GM18907 (cell line): ENCODE data around the gene SNRNP35.
"Not testable (repeated sequence)": the region's sequence is repeated elsewhere in the genome, so short reads cannot be mapped to it uniquely, and the experiment has no call there.

Source experiments
- ATAC-seq: cut with Tn5 transposase; IDR thresholded peaks from one replicate; pipeline ENCODE4 v1.9.1; 2021; ENCODE audit warnings: mild to moderate bottlenecking, moderate library complexity; ENCODE audit not compliant: unreplicated experiment

SNRNP35 gene, protein sequence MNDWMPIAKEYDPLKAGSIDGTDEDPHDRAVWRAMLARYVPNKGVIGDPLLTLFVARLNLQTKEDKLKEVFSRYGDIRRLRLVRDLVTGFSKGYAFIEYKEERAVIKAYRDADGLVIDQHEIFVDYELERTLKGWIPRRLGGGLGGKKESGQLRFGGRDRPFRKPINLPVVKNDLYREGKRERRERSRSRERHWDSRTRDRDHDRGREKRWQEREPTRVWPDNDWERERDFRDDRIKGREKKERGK

DNA sequence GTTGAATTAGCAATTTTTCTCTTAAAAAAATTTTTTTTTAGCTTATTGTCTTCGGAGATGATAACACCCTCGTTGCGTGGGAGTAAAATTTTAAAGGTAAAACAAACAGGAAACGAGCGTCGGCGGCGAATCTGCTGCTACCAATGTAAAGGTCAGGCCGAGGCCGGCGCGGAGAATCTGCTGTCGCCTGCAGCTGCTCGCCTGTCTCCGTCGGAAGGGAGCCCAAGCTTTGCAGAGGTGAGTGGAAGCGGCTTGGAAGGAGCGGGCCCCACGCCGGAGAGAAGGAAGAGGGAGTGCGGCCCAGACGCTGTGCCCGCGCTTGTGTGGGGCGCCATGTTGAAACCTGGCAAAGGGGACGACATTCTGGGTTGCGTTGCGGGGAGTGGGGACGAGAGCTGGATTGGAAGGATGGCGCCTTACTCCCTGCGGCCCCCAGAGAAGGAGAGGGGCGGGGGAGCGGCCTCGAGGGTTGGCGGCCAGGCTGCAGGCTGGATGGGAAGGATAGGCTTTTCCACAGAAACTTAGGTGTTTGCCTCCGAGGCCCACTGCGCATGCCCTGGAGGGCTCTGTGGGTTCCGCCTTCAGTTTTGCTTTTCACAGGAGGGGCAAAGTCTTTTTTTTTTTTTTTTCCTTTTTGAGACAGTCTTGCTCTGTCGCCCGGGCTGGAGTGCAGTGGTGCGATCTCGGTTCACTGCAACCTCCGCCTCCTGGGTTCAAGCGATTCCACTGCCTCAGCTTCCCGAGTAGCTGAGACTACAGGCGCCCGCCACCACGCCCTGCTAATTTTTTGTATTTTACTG, at the start of gene SNRNP35:
Gene SNRNP35, plus strand, starts transcription at position 160 of the 800 bp plus-strand sequence. CDS start 7,402 bp downstream, outside the sequence.
- ATAC-seq: peak; percentile 65

DNA sequence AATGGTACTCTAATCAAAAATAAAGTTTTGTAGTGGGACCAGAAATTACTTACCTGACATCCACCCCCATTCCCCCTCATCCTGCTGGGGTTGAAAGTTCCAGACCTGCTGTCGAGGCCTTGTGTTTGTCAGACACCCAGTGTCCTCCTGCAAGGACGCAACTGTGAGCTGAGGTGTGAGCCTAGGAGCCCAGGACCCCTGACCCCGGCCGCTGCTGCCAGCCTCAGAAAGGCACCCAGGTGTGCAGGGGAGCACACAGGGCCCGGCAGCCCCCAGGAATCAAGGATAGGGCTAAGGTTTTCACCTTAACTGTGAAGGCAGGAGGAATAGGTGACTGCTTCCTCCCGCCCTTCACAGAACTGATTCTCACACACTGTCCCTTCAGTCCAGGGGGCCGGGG, 49.3 kb upstream of the SNRNP35 start:
- ATAC-seq: not testable (repeated sequence)

DNA sequence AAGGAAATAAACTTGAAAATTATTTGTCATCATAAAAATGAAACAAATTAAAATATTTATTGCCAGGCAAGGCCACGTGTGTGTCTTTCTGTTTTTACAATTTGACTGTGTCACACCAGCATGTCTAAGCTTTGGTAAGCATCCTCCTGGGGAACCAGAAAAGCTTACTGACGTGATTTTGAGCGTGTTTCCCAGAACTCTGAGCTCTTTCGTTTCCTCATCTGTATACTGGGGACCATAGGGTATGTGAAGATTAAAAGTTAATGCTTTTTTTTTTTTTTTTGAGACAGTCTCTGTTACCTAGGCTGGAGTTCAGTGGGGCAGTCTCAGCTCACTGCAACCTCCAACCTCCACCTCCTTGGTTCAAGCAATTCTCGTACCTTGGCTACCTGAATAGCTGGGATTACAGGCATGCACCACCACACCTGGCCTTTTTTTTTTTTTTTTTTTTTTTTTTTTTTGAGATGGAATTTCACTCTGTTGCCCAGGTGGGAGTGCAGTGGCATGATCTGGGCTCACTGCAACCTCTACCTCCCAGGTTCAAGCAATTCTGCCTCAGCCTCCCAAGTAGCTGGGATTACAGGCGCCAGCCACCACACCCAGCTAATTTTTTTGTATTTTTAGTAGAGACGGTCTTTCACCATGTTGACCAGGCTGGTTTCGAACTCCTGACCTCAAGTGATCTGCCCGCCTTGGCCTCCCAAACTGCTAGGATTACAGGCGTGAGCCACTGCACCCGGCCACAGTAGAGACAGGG, 48.5 kb upstream of the SNRNP35 start:
- not testable (repeated sequence) for ATAC-seq

DNA sequence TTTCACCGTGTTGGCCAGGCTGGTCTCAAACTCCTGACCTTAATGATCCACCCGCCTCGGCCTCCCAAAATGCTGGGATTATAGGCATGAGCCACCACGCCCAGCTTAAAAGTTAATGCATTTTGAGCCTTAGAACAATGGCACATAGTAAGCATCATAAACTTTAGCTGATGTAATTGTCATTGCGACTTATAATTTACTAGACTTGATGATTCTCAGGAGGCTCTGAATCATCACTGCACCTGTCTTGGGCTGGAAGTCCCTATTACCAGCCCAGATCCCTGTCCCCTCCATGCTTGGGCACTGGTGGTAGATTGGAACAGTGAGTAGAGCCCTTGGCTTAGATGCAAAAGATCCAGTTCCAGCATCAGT, 47.9 kb upstream of the SNRNP35 start:
- ATAC-seq: no peak

DNA sequence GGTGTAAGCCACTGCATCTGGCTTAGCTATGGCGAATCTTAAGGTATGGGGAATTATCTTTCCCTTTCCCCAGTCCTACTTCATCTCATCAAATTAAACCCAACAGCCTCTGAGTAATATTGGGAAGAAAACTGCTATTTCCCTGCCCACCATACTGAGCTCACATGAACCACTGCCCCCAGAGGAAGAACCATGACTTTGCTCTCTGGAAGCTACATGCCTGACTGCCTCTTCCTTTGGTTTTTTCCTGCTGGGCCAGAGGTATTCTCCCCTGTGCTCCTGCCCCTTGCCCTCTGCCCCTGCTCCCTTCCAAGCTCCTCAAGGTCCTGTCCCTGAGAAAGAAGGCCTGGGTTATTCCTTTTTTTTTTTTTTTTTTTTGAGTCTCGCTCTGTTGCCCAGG, 36.6 kb upstream of the SNRNP35 start:
- no peak for ATAC-seq

DNA sequence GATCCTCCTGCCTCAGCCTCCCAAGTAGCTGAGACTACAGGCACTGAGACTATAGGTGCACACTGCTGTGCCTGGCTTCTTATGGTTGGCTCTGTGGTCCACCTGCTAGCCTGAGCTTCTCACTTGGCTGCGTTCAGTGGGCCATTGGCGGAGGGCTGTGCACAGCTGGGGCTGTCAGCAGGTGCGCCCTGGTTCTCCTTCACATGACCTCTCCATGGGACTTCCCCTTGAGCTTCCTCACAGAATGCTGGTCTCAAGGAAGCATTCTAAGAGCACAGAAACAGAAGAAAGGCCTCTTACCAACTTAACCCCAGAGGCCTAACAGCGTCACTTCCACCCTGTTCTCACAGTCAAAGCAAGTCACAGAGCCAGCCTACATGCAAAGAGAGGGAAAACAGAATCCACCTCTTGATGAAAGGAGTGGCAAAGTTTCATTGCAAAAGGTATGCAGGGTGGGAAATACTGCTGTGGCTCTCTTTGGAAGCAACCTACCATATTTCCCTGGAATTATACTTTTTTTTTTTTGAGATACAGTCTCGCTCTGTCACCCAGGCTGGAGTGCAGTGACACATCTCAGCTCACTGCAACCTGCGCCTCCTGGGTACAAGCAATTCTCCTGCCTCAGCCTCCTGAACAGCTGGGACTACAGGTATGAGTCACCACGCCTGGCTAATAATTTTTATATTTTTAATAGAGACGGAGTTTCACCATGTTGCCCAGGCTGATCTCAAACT, 30.7 kb upstream of the SNRNP35 start:
- peak; percentile 90 for ATAC-seq

DNA sequence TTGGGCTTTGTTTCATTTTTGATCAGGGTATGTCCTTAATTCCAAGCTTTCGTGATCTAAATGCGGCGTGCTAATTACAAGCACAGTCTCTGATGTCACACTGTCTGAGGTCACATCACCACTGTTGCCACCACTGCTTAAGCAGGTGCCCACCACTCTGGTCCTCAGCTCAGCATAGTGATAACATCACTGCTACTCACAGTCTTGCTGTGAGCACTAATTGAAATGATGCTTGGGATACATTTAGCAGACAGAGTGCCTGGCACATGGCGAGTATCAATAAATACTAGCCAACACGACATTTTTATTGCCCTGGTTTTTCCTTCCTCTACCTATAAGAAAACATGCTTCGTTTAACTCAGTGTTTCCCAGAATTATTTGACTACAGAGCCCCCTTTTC, 29.3 kb upstream of the SNRNP35 start:
- no peak for ATAC-seq

DNA sequence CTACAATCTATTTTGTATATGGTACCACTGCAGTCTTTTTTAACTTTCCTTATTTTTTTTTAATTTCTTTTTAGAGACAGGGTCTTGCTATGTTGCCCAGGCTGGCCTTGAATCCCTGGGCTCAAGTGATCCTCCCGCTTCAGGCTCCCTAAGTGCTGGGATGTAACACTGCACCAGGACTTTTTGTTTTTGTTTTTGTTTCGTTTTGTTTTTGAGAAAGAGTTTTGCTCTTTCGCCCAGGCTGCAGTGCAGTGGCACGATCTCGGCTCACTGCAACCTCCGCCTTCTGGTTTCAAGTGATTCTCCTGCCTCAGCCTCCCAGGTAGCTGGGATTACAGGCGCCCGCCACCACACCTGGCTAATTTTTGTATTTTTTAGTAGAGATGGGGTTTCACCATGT, 28.8 kb upstream of the SNRNP35 start:
- ATAC-seq: not testable (repeated sequence)

DNA sequence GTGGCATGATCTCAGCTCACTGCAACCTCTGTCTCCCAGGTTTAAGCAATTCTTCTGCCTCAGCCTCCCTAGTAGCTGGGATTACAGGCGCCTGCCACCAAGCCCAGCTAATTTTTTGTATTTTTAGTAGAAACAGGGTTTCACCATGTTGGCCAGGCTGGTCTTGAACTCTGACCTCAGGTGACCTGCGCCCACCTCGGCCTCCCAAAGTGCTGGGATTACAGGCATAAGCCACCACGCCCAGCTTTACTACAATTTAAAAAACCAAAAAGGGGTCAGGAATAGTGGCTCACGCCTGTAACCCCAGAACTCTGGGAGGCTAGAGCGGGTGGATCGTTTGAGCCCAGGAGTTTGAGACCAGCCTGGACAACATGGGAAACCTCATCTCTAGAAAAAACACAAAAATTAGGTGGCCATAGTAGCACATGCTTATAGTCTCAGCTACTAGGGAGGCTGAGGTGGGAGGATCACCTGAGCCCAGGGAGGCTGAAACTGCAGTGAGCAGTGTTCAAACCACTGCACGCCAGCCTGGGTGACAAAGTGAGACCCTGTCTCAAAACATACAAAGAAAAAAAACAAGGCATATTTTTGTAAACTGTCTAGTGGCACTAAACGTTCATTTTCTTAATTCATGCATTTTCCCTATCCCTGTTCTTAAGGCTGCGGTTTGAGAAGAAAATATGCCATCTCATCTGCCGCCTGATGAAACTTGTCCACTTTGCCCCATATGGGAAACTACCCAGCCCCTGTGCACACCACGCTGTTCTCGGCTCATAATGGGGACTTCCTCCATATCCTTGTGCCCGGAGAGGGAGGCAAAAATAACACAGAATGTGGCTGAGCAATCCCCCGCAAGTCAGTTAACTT, 25.8 kb upstream of the SNRNP35 start:
- not testable (repeated sequence) for ATAC-seq

DNA sequence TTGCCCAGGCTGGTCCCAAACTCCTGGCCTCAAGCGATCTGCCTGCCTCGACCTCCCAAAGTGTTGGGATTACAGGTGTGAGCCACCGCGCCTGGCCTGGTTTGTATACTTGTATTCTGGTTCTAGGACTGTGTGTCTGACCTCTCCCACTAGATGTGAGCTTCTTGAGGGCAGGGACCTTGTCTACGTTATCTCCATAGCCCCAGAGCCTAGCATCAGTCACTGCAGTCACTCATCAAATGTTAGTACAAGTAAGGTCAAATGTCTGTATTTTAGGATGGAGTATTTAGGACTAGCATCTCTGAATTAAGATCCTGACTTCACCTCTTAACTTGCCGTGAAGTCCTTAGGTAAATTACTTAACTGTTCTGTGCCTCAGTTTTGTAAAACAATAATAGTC, 24.3 kb upstream of the SNRNP35 start:
- ATAC-seq: no peak

DNA sequence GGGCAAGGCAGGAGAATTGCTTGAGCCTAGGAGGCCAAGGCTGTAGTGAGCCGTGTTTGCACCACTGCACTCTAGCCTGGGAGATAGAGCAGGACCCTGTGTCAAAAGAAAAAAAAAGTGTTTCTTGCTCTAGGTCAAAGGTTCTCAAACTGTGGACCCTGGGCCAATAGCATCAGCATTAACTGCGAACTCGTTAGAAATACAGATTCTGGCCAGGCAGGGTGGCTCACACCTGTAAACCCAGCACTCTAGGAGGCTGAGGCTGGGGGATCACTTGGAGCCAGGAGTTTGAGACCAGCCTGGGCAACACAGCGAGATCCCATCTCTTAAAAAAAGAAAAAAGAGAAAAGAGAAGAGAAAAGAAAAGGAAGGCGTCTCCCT, 22.3 kb upstream of the SNRNP35 start:
- no peak for ATAC-seq

DNA sequence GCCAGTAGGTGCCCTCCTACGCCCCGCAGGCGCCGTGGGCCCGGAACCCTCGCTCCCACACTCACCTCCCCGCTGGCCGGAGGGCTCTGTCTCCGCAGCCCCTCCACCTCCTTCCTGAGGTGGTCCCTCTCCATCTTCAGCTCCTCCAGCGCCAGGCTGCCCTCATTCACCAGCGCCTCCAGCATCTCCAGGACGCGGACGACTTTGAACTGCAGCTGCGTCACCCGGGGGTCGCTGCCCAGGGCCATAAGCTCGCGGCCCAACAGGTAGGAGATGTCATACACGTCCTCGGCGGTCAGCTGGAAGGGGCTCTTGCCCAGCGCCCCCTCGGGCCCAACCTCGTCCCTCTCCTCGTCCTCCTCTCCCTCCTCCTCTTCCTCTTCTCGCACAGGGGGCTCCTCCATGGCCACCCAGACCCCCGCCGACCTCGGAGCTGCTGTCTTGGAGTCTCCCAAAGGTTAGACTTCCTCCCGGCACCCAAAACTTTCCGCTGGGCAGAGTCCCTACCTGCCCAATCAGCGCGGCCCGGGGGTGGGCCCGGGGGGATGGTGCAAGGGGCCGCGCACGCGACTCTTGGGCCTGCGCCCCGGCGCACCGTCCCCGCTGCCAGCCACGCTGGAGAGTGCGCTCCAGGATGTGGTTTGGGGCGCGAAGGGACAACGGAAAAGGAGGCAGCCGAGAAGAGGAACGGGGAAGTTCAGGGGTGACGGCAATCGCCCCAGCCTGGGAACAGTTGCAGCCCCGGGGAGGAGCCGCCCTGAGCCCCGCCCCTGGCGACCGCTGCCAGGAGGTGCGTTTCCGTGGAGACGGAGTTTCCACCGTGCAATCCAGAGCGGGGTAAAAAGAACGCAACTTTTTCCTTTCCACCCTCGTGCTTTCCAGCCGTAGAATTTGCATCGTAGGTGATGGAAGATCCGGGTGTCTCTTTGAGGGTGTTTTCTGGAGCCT, 21.6 kb upstream of the SNRNP35 start, which contains the start of gene RILPL2:
Gene RILPL2, minus strand, starts transcription at position 668 of the 948 bp plus-strand sequence. Its CDS starts 264 bp downstream, at position 404.
- ATAC-seq: peak; percentile 74

DNA sequence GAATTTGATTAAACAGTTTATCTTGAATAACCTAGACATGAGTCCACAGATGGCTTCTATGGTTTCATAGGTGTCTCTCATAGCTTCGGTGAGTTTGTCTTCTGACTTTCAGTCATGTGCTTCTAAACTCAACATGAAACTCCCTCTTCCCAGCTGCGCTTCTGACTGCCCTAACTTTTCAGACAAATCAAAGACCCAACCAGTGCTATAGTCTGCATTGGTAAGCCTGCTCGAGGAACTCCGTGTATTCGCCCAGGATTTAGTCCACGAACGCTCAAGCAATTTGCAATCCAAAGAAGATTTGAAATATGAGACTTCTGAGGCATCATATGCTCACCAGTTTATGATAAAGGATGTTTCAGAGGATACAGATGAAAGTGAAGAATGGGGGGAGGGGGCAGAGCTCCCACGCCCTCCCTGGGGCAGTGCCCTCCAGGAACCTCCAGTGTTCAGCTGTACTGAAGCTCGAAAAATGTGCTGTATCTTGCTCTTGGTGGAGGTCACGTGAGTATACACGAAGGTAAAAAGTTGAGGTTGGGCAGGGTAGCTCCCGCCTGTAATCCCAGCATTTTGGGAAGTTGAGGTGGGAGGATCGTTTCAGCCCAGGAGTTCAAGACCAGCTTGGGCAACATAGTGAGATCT, 16.3 kb upstream of the SNRNP35 start:
- ATAC-seq: peak; percentile 59

DNA sequence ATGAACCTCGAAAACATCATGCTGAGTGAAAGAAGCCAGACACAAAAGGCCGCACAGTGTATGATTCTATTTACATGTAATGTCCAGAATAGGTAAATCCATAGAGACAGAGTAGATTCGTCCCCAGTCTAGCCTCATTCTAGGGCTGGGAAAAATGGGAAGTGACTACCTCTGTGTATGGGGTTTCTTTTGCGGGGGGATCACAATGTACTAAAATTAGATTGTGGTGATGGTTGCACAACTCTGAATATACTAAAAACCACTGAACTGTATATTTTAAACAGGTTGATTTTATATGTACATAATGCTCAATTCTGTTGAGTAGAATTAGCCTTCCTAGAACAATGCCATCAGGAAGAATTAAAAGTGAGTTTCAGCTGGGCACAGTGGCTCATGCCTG, 15.2 kb upstream of the SNRNP35 start:
- ATAC-seq: no peak

DNA sequence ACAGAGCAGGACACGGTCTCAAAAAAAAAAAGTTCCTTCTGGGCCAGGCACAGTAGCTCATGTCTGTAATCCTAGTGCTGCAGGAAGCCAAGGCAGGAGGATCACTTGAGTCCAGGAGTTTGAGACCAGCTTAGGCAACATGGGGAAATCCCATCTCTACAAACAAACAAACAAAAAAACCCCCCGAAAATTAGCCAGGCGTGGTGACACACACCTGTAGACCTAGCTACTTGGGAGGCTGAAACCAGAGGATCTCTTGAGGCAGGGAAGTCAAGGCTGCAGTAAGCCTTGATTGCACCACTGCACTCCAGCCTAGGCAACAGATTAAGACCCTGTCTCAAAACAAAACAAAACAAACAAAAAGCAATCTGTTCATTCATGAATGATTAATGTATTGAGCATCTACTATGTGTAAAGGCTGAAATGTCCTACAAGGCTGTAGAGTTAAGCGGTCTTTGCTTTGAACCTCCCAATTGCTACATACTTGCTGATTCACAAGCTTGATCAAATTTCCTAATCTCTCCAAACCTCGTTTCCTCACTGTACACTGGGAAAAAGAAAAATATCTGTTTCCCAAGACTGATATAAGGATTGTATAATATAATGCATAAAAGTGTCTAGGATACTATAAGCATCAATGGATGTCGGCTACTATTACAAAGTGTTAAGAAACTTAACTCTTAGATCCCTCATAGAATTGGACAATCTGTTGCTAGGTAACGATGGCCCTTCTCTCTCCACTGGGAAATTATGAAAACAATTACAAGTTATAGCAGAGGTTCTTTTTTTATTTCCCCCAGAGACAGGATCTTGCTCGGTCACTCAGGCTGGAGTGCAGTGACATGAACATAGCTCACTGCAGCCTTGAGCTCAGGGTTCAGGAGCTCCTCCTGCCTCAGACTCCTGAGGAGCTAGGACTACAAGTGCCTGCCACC, 13.6 kb upstream of the SNRNP35 start:
- ATAC-seq: no peak

DNA sequence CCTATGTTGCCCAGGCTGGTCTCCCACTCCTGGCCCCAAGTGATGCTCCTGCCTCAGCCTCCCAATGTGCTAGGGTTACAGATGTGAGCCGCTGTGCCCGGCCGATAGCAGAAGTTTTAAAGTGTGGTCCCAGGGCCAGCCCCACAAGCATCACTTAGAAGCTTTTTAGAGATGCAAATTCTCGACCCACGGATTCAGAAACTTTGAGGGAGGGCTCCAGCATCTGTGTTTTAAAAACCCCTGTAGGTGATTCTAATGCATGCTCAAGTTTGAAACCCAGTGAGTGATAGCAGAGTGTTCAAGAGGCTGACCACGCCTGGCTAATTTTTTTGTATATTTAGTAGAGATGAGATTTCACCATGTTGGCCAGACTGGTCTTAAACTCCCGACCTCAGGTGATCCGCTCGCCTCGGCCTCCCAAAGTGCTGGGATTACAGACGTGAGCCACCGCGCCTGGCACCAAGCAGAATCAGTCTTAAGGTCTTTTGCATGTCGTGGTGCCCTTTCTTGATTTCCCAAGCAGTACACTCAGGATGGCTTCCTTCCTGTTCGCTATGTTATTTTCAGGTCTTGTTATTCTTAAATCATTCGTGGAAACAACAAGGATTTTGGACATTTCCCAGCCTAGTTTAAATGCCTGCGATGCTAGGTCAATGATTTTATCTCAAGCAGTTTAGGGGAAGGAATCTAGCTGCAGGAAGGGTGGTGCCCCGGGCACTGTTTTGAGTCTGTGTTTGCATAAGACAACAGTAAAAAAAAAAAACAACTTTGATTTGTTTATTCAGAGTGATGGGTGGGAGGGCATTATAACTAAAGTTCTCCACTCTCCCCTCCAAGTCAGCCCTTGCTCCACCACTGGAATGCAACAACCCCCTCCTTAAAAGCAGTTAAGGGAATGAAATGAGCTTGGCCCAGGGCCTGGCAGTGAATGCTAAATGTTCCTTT, 12.3 kb upstream of the SNRNP35 start:
- ATAC-seq: no peak
